Fibroblast of skin of abdomen (primary cell): ENCODE measurements around the gene ZNF534. TPM values are rescaled to one million over a fixed set of nuclear protein-coding genes. Genes with fewer than 3 reads are reported as not detected.
"Not testable (repeated sequence)": the region's sequence is repeated elsewhere in the genome, so short reads cannot be mapped to it uniquely, and the experiment has no call there.

ENCODE experiments used
- DNase-seq: peaks from one replicate; pipeline ENCODE4 v3.0.0-alpha.2; 2013
- polyA plus RNA-seq, 2 experiments: library from polyadenylated mRNA; unstranded; fragments of 120-200 nt; gene quantifications; one replicate each; pipeline ENCODE4 v1.2.1, GENCODE V29; 2013; ENCODE audit not compliant: insufficient read length in 2 of 2

The ZNF534 gene
- polyA plus RNA-seq (2013, experiment 1 of 2; ENCODE audit: insufficient read length), result 0.32 TPM
- polyA plus RNA-seq (2013, experiment 2 of 2; ENCODE audit: insufficient read length), result 0.32 TPM

DNA sequence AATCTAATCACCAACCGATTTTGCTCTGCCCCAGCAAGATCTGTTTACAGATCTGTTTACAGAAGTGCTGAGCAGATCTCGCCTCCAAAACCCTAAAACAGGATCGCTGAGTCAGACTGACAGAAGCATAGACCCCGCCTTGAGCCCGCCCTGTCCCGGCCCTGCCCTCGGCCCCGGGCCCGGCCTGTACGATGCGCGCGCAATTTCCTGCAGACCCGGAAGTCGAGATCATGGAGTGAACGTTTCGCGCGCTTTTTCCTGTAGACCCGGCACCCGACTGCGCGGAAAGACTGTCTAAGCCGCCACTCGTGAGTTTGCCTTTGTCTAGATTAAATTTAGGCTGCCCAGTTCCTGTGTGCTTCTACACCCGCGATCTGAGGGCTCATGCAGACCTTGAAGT is at the start of gene ZNF534:
Gene ZNF534 (plus strand): TSS at position 212 of the 400 bp plus-strand sequence. CDS start 2,327 bp downstream, outside the sequence.
- no peak for DNase-seq

DNA sequence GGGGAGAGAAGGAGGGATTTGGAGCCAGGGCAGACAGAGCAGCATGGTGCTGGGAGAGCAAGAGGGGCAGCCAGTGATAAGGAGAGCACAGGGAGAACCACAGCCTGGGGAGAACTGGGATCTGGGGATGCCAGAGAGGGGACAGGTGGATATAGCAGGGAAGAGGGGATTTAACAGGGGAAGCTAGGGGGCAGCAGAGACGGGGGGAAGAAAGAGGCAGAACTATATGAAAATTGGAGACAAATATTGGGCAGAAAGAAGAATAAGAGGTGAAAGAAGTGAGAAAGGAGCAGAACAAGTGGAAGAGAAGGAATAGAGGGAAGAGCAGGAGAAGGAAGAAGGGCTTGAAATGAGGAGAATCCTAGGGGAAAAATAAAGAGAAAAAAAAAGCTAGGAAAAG is 37.8 kb upstream of the ZNF534 start:
- DNase-seq, result no peak

DNA sequence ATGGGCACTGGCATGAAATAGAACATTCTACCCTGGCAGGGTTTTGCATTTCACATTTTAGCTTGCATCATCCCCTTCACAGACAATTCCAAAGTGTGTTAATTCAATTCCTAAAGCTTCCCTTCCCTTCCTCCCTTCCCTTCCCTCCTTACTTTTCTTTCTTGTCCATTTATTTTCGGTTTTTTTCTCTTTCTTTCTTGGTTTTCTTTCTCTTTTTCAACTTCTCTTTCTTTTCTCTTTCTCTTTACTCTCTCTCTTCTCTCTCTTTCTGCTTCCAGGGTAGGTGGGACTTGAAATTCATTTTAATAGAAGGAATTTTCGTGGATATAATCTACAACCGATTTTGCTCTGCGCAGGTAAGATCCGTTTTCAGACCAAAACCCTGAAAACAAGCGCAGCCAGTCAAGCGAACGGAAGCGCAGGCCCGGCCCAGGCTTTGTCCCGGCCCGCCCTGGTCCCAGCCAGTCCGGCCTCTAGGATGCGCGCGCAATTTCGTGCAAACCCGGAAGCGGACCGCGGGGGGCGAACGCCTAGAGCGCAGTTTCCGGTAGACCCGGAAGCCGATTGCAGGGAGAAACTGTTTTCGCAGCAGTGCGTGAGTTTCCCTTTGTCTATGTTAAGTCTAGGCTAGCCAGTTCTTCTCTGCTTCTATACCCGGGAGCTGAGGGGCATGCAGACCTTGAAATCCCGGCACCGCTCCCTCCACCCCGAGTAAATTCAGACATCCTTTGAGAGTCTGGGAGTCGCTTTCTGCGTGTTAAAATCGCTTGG is 31.5 kb upstream of the ZNF534 start, which contains the start of gene ZNF528:
Gene ZNF528 (plus strand): TSS at position 540 of the 771 bp plus-strand sequence. CDS start 4,165 bp downstream, outside the sequence.
- peak; percentile 96 for DNase-seq

DNA sequence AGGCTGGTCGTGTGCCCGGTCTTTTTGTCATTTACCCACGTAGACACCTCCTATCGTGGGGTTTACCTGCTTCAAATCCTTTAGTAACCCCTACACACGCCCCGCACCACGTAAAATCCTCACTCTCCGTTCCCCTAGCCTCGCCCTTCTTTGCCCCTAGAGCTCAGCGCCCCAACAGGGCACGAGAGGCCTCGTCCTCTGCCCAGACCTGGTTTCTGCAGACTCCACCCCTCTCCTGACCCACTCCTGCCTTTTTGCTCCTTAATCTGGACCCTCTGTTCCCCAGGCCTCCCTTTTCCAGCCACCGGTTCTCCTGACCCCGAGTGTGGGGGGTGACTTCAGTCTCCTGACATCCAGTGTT is 30.9 kb upstream of the ZNF534 start:
- peak; percentile 6 for DNase-seq

DNA sequence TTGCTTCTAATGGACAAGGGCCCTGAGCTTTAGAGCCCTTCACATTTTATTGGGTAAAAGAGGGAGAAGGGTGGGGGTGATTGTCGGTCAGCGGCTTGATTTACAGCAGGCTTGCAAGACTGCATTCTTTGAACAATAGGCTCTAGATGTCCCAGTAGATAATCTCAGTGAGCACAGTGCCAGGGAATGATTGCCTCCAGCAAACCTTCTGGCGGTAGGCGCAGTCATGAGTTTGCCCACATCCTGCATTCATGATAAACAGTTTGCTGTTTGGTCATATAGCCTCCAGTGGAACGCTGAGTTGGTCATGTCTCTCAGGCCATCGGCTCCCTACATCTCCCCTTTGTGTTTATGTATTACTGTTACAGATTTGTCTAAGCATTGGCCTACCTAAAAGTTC is 18.7 kb upstream of the ZNF534 start:
- no peak for DNase-seq

DNA sequence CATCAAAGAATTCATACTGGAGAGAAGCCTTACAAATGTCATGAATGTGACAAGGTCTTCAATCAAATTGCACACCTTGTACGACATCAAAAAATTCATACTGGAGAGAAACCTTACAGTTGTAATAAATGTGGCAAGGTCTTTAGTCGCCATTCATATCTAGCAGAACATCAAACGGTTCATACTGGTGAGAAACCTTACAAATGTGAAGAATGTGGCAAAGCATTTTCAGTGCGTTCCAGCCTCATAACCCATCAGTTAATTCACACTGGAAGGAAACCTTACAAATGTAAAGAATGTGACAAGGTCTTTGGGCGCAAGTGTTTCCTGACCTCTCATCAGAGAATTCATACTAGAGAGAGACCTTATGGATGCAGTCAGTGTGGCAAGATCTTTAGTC is 13.2 kb upstream of the ZNF534 start:
- DNase-seq, result no peak

DNA sequence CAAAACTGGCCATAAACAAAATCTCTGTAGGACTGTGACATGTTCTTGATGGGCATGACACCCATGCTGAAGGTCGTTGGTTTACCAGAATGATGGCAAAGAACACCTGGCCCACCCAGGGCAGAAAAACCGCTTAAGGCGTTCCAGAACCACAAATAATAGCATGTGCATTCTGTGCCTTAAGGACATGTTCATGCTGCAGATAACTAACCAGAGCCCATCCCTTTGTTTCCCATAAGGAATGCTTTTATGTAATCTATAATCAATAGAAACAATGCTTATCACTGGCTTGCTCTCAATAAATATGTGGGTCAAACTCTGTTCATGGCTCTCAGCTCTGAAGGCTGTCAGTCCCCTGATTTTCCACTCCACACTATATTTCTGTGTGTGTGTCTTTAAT is 13.2 kb downstream of the ZNF534 start:
- DNase-seq, result no peak

DNA sequence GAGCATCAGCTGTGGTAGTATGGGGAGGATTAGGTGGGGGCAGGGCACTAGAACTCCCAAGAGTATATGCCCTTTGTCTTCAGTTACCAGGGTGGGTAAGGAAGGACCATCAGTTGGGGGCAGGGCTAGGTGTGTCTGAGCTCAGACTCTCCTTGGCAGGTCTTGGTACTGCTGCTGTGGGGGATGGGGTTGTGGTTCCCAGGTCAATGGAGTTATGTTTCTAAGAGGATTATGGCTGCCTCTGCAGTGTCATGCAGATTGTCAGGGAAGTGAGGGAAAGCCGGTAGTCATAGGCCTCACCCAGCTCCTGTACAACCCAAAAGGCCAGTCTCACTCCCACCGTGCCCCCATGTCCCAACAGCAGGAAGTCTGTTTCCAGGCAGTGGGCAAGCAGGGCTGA is 15.6 kb downstream of the ZNF534 start:
- DNase-seq, result no peak

DNA sequence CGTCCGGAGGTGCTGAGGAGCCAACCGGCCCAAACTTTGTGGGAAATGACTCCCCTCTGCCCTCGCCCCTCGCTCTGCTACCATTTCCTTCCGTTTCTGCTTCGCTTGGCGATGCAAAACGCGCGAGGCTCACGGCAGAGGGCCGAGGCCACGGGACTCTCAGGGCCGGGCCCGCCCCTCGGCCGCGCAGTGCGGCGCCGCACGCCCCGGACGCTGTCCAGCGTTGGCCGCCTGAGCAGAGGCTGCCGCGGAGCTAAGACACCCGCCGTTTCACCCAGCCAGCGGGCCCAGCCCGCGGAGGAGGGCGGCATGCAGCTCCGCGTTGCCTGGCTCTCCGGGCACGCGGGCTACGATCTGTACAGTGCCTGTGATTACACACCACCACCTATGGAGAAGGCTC is 22.3 kb downstream of the ZNF534 start:
- DNase-seq, result no peak

DNA sequence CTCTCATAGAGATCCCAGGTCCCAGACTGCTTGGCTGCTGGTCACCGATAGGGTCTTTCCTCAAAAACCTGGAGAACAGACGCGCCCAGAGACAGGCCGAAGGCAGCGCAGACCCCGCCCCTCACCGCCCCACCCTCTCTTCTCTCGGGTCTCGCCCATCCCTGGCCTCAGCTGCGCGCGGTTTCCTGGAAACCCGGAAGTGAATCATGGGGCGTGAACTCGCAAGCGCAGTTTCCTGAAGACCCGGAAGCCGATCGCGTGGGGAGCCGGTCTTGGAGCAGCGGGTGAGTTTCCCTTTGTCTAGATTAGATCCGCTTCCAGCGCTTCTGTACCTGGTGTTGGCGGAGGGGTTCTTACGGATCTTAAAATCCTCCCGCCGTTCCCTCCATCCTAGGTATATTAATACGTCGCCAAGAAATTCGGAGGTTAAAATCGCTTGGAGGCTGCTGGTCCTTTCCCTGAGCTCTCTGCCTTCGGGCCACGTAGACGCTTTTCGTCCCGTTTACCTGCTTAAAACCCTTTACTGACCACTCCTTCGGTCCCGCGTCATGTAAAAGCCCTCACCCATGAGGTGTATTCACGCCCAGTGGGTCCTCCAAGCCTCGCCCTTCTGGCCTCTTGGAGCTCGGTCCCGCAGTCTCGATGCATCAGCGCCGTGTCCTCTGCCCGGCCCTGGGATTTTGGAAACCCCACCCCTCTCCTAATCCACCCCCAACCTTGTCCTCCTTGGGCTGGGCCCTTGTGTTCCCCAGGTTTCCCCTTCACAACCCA is 24.6 kb downstream of the ZNF534 start, which contains the start of gene ZNF578:
Gene ZNF578 (plus strand): TSS at position 230 of the 771 bp plus-strand sequence. CDS start 48,293 bp downstream, outside the sequence.
- peak; percentile 87 for DNase-seq

DNA sequence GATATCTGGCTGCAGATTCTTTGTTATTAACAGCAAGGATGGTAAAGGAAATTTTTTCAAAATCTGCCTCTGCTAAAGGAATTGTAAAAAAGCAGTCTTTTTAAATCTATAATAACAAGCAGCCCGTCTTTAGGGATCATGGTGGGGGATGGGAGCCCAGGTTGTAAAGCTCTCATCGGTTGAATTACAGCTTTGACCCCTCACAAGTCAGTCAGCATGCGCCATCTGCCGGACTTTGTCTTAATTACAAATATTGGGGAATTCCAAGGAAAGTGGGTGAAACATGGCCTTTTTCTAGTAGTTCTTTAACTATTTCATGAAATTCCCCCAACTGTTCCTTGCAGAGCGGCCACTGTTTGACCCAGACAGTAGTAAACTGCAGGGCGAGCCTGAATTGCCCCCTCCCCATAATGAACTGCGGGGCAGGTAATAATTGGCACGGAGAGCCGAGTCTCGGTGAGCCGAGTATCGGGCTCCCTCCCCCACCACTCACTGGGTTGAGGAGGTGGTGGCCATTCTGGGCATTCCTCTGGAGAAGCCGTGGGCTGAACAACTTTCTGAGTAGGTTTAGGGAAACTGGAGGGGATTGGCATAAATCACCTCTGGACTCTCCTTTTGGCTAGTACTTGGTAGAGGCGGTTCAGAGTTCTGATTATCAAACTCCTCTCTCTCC is 36.0 kb downstream of the ZNF534 start:
- DNase-seq, result no peak

DNA sequence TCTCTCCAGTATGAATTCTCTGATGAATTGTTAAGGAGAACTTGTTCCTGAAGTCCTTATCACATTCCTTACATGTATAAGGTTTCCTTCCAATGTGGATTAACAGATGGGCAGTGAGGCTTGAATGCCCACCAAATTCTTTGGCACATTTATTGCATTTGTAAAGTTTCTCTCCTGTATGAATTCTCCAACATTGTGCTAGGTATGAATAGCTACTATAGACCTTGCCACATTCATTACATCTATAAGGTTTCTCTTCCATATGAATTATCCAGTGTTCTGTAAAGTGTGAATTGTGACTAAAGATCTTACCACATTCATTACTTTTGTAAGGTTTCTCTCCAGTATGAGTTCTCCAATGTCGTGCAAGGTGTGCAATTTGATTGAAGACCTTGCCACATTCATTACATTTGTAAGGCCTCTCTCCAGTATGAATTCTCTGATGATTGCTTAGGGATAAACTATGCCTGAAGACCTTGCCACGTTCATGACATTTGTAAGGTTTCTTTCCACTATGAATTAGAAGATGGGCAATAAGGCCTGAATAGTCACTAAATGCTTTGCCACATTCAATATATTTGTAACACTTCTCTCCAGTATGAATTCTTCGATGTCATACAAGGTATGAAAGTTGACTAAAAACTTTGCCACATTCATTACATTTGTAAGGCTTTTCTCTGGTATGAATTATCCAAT is 44.9 kb downstream of the ZNF534 start:
- no peak for DNase-seq

DNA sequence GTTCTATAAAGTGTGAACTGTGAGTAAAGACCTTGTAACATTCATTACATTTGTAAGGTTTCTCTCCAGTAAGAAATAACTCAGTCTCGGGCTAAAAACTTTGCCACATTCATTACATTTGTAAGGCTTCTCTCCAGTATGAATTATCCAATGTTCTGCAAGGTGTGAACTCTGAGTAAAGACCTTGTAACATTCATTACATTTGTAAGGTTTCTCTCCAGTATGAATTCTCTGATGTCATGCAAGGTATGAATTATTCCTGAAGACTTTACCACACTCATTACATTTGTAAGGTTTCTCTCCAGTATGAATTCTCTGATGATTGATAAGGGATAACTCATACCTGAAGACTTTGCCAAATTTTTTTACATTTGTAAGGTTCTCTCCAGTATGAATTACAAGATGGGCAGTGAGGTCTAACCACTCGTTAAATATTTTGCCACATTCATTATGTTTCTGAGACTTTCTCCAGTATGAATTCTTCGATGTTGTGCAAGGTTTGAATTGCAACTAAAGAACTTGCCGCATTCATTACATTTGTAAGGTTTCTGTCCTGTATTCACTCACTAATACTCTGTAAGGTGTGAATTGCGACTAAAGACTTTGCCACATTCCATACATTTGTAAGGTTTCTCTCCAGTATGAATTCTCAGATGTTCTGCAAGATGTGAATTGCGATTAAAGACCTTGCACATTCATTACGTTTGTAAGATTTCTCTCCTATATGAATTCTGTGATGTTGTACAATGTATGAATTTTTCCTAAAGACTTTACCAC is 45.6 kb downstream of the ZNF534 start:
- DNase-seq, result no peak

DNA sequence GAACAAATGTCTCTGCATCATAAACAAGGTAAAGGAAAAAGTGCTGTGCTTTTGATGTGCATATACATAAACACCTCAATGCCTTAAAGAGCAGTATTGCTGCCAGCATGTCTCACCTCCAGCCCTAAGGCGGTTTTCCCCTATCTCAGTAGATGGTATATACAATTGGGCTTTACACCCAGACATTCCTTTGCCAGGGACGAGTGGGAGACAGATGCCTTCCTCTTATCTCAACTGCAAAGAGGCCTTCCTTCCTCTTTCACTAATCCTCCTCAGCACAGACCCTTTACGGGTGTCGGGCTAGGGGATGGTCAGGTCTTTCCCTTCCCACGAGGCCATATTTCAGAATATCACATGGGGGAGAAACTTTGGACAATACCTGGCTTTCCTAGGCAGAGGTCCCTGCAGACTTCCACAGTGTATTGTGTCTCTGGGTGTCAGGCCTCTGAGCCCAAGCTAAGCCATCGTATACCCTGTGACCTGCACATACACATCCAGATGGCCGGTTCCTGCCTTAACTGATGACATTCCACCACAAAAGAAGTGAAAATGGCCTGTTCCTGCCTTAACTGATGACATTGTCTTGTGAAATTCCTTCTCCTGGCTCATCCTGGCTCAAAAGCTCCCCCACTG is 55.3 kb downstream of the ZNF534 start:
- not testable (repeated sequence) for DNase-seq

DNA sequence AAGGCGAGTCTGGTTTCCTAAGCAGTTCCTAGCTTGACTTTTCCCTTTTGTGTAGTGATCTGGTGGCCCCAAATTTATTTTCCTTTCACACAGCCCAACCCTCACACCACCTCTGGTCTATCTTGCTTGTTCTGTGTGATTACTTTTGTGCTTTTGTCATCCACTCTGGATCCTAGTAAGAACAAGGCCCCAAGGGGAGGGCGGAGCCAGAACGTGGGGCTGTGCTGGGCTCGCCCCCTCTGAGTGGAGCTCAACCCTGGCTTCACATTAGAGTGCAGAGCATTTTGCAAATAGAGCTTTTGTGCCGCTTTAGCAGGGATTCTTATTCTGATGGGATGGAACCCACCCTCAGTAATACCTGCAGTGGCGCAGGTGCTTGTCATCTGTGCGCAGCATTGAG is 56.1 kb downstream of the ZNF534 start:
- DNase-seq, result not testable (repeated sequence)

DNA sequence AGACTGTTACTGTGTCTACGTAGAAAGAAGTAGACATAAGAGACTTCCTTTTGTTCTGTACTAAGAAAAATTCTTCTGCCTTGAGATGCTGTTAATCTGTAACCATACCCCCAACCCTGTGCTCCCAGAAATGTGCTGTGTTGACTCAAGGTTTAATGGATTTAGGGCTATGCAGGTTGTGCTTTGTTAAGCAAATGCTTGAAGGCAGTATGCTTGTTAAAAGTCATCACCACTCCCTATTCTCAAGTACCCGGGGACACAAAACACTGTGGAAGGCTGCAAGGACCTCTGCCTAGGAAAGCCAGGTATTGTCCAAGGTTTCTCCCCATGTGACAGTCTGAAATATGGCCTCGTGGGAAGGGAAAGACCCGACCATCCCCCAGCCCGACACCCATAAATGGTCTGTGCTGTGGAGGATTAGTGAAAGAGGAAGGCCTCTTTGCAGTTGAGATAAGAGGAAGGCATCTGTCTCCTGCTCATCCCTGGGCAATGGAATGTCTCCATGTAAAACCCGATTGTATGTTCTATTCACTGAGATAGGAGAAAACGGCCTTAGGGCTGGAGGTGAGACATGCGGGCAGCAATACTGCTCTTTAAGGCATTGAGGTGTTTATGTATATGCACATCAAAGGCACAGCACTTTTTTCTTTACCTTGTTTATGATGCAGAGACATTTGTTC is 56.8 kb downstream of the ZNF534 start:
- not testable (repeated sequence) for DNase-seq

DNA sequence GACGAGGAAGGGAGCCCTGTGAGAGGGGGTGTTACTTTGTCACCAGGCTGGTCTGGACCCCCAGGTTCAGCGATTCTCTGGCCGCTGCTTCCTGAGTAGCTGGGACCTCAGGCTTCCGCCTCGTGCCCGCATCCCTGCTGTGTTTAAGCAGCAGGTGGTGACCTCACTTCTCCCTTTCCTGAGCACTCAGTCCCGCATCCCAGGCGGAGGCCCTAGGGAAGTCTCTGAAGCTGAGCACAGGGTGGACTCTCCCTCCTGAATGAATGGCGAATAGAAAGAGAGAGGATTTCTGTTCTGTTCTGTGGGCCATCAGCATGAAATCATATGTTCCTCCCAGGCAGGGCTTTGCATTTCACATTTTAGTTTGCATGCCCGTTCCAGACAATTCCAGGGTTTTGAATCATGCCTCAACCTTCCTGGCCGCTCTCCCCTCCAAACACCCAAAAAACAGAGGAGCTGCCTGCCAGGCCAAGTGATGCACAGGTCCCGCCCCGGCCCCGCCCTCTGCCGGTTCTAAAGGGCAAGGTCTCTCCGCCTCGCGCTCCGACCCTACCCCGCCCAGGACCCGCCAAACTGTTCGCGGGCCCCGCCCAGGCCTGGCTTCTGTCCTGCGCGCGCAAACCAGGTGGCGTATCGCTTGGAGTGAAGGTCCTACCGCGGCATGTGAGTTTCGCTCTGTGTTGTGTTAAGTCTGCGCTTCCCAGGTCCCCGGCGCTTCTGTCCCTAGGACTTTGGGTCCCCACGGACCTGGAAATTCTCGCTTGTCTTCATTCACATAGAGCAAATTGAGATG is 63.4 kb downstream of the ZNF534 start:
- no peak for DNase-seq

DNA sequence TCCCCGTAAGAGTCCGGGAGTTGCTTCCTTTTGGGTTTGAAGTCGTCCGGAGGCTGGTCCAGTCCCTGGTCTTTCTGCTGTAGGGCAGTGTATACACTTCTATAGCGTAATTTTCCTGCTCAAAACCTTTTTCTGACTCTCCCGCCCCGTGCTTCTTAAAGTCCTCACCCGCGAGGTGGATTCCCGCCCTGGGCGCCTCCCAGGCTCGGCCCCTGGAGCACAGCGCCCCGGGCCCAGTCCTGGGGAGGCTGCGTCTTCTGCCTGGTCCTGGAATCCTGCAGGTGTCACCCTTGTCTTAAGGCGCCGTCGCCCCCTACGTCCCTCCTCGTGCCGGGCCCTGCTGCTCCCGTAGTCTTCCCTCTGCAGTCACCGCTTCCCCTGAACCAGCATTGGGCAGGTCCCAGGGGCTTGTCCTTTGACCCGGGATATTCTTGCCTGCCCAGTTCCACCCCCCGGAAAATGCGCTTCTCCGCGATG is 64.1 kb downstream of the ZNF534 start:
- DNase-seq, result no peak

DNA sequence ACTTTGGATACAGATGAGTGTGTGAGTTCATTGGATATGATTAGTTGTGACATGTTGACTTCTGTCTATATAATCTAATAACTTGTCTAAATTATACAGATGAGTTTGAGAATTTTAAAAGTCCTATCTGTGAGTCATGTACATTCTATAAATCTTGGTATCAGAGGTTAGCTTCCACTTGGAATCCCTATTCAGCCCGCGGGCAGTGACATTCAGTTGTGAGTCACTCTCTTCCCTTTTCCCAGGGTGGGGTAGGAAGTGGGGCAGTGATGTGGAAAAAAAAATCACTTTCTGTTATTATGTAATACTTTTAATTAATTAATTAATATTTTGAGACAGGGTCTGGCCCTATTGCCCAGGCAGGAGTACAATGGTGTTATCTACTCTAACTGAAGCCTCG is 65.6 kb downstream of the ZNF534 start:
- DNase-seq, result no peak
